Measurements from ENCODE around the gene HIVEP1.
"Not testable (repeated sequence)": the region's sequence is repeated elsewhere in the genome, so short reads cannot be mapped to it uniquely, and the experiment has no call there.

HIVEP1 gene

GRCh38 chr6:12126051-12126450, 113.9 kb downstream of the HIVEP1 start:
- DNase-seq, result no peak

GRCh38 chr6:12129523-12129922, 117.4 kb downstream of the HIVEP1 start:
- DNase-seq, result no peak

- no peak for DNase-seq
Measured at GRCh38 chr6:12132351-12133222, 120.5 kb downstream of the HIVEP1 start.

- no peak for DNase-seq
Measured at GRCh38 chr6:12134581-12134980, 122.5 kb downstream of the HIVEP1 start.

GRCh38 chr6:12134991-12135390, 122.9 kb downstream of the HIVEP1 start:
- DNase-seq, result no peak

GRCh38 chr6:12136905-12137304, 124.8 kb downstream of the HIVEP1 start:
- DNase-seq, result no peak

- no peak for DNase-seq
Measured at GRCh38 chr6:12137480-12137879, 125.4 kb downstream of the HIVEP1 start.

GRCh38 chr6:12138381-12138780, 126.3 kb downstream of the HIVEP1 start:
- peak; percentile 30 for DNase-seq

GRCh38 chr6:12138936-12139335, 126.8 kb downstream of the HIVEP1 start:
- no peak for DNase-seq

- DNase-seq, result no peak
Measured at GRCh38 chr6:12147557-12148316, 135.6 kb downstream of the HIVEP1 start.

- no peak for DNase-seq
Measured at GRCh38 chr6:12148317-12148801, 136.2 kb downstream of the HIVEP1 start.

GRCh38 chr6:12148841-12149240, 136.7 kb downstream of the HIVEP1 start:
- DNase-seq, result no peak

- DNase-seq, result no peak
Measured at GRCh38 chr6:12149944-12150510, 137.9 kb downstream of the HIVEP1 start.

- no peak for DNase-seq
Measured at GRCh38 chr6:12150812-12151432, 138.8 kb downstream of the HIVEP1 start.

- DNase-seq, result no peak
Measured at GRCh38 chr6:12151433-12151820, 139.3 kb downstream of the HIVEP1 start.

GRCh38 chr6:12152023-12152970, 140.2 kb downstream of the HIVEP1 start:
- DNase-seq, result no peak

GRCh38 chr6:12155769-12156168, 143.7 kb downstream of the HIVEP1 start:
- not testable (repeated sequence) for DNase-seq

- no peak for DNase-seq
Measured at GRCh38 chr6:12158686-12159415, 146.7 kb downstream of the HIVEP1 start.

- DNase-seq, result no peak
Measured at GRCh38 chr6:12160326-12160725, 148.2 kb downstream of the HIVEP1 start.

GRCh38 chr6:12162213-12162612, 150.1 kb downstream of the HIVEP1 start:
- DNase-seq, result no peak

- DNase-seq, result no peak
Measured at GRCh38 chr6:12163149-12163548, 151.0 kb downstream of the HIVEP1 start.
